ENCODE results near the gene TENM4.

Gene TENM4

DNA sequence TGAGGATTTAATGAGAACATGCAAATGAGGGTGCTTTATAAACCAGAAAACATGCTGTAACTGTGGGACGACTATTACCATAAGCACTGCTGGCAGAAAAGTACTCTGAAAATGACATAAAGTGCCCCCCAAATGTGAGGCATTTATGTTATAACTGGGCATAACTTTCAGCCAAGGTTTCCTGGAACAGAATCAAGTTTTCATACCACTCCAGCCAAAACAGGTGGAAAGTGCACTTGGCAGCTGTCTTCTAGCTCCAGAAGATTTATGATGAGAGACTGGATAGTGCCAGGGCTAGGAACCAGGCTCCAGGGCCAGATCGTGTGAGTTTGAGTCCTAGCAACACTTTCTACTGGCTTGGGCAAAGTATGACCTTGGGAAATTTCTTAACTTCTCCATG lies 339.2 kb downstream of the TENM4 start:
- DNase-seq, result peak; percentile 26

DNA sequence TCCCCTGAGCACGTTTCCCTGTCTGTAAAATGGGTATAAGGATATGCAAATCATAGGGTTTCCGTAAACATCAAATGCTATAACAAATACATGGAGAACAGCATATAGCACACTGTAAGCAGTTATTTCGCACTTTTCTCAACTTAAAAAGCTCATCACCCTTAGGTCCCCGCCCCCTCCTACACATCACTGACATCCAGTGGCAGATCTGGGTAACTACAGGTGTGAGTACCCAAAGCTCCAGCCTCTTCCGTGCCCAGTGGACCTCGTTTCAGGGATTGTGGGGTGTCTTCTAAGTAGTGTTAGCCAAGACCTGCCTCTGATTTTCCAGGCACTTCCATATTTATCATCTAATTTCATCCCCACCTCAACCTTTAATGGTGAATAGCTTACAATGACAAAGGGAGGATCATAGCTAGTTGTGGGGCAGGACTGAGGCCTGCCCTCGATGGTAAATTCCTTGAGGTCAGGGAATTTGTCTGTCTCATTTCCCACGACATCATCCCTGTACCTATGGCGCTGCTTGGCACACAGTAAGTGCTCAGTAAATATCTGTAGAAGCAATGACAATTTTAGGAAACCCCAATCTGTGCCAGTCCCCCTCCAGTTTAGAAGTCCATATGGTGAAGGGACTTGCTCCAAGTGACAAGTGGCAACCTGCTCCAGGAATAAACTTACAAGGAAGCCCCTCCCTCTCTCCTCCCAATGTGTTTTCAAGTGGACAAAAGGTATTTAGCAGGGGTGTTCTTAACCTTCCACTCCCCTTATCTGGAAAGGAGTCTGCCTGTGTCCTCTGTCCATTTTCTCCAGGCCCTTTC lies 340.5 kb downstream of the TENM4 start:
- no peak for DNase-seq

DNA sequence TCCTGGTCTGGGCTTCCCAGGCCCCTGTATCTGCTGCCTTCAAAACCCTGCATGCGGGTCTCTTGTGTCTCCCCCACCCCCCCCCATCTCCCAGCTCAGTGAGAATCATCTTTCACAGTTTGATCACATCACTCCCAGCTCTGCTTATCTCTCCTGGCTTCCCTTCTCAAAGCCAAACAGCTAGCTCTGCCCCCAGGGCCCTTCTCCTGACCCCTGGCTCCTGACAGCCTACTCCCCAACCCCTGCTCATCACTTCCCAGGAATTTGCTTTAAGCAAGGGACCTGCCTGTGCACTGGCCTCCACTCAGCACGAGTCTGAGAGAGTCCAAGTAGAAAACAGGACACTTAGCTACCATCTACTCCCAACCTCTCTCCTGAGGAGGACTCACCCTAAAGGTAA lies 342.7 kb downstream of the TENM4 start:
- DNase-seq, result no peak

DNA sequence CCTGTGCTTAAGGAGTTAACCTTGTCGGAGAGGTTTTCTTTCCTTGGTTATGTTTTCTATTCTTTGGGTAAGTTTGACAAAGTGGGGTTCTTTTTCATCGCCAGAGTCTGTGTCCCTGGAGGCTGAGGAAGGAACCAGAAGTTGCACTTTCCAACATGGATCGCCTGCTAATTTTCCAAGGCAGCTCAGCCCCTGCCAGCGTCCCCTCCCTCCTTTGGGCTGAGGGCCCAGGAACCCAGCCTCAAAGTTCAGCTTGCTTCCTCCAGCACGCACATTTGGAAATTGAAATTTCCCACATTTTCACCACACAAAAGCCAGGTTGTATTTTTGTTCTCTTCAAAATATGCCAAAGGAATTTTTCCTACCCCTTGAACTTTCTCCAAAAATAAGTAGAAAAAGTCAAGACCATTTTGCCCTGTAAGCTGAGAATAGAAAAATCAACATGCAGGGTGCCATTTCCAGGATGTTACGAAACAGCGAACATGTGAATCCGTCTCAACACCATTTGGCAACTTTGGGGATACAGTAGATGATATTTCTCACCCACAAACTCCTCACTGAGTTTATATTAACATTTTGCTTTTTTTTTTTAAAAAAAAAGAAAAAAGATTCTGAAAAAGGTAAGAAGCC lies 343.5 kb downstream of the TENM4 start:
- no peak for DNase-seq

DNA sequence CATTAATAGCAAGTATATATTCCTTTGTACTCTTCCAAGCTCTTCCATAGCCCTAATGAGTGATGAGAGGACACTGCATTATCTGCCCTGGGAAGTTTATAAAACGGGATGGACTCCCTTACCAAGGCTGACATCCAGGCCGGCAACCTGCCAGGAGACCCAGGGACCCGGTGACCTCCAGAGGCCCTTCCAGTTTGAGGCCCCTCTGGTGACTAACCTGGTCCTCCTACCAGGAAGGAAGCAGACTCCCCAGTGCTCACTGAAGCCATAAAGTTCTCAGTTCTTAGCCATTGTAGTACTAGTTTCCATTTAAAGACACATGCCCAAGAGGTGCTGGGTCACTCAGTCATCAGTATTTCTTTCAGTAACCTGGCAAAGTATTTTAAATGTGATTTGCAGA lies 345.4 kb downstream of the TENM4 start:
- no peak for DNase-seq

DNA sequence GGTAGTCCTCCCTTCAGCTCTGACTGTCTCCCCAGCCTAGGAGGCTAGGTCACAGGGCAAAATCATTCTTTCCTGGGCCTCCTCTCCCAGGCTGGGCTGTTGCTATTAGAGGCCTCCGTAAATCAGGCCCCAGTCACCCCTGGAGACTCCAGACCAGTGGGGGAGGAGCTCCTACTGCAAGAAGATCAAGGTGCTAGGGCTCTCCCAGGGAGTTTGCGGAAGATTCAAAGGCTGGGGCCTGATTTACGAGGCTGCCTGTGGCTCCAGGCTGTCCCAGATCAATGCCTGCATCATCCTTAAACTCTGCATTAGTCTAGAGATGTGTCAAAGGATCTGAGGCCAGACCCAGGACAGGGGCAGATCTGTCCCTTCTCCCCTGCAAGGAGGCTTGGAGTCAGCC lies 346.2 kb downstream of the TENM4 start:
- DNase-seq, result no peak

DNA sequence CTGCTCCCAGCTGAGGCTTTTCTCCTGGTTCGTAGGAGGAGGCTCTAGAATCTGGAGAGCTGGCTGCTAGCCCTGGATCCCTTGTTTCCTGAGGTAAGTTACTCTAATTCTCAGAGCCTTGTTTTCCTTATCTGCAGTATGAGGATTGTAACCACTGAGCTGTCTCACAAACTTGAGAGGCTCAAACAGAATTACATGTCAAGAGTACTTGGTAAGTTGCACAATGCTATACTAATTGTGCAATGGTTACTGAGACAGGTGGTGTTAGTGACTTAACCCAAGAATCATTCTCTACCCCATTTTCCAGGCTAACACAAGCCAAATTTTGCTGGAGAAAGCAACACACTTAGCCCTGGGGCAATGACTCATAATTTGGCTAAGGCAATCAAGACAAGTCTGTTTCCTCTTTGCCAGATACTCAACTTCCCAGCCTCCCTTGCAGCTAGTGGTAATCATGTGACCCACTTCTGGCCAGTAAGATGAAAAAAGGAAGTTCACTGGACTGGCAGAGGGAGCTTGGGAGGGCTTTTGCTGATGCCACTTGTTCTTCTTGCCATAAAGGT lies 348.0 kb downstream of the TENM4 start:
- peak; percentile 29 for DNase-seq

DNA sequence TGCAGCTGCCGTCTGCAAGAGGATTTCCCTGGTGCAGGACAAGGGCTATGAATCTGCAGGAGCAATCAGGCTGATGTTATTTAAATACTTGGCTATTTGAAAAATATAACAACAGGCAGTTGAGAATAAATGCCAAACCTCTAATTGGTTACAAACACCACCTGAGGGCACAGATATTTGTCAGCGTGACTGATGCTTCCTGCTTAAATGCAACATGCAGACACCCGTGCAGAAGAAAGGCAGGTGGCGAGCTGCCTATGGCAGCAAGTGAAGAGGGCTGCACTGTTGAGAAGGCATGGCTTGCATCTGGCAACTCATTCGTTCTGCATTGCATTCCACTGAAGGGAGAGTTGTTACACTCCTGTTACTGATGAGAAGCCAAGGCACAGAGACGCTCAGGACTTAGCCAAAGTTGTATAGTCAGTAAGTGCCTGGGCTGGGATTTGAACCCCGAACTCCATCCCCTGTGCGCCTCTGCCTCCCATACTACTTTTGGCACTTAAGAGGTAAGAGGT lies 350.6 kb downstream of the TENM4 start:
- no peak for DNase-seq

DNA sequence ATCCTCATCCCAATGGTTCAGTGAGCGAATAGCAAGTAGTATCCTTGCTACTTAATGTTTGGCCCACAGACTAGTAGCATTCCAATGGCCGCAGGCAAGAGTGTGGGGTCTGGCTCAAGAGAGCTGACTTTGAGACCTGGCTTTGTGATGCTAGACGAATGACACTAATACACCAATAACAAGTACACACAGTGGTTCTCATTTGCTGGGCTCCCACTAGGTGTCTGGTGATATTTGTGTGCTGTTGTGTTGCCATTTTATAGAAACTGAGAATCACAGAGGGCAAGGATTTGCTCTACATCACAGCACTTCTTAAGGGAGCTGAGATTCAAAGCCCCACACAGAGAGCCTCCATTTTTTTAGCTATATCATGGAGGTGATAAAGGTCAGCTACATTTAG lies 351.2 kb downstream of the TENM4 start:
- DNase-seq, result no peak

DNA sequence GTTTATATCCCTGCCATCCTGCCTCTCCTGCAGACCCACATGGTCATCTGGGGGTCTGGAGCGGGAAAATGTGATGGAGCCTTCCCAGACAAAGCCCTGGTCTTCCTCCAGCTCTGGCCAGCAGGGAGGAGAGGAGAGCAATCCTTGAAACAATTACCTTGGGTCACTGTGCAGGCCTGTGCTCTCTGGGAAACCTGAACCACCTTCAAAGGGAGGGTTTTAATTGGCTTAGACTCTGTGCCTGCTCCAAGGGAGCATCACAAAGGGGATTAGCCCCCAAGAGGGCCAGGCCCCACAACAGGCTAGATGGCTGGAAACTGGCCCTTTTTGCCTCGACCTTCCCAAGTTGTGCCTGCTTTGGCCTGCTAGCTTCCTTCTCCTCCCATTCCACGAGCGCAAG lies 351.9 kb downstream of the TENM4 start:
- no peak for DNase-seq

DNA sequence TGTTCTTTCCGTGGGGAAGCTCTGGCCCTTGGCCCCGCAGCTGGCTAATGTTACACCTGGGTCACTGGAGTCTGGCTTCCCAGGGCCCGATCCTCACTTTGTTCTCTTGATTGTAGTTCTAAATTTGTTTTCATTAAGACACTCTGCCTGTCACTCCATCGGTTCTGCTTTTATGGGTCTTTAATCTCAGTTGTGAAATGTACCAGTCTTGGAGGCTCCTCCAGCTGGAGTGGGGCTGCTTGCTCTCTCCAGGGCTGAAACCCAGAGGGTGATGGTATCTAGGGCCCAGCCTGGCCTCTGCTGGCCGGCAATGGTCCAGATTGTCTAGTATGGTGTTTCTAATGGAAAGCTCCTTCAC lies 352.9 kb downstream of the TENM4 start:
- DNase-seq, result no peak

DNA sequence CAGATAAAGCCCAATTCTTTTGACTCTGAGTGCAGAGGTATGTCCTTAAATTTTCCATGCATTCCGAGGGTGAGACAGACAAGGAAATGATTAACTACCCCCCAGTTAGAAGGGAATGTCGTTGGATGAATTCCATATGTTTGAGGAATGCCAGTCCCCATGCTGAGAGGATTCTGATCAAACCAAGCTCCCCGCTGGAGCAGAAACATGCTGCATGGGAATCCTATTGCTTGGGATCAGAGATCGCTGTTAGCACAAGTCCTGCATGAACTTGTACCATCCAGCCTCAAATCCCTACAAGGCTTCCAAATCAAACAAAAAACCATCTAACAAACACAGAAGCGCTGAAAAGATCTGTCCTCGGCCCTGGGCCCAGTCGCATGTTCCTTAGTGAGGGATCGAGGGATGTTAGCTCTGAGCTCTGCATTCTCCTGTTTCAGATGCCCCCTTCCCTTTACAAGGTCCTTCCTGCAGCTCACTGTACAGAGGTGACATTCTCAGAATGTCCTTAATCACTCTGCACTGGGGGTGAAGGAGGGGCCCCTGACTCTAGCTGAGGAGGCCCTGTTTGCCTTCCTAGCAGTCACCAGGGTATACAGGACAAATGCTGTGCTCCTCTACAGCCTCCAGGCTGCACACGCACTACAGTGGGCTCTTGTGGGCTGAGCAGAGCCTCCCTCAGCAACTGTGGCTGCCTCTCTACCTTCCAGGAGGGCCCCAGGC lies 353.4 kb downstream of the TENM4 start:
- DNase-seq, result no peak

DNA sequence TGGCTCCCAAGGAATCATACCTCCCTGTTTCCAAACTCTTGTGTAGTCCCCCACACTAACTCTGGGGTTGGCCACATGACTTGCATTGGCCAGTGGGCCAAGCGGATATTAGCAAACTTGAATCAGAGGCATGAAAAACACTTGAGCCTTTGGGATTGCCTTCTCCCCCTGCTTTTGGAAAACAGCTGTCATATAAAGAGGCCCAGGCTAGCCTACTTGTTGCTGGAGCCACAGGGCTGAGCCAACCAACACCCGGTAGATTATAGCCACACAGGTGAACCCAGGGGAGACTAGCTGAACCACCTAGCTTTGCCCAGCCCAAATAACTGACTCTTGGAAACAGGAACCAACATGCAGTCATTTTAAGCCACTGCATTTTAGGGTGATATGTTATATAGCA lies 354.8 kb downstream of the TENM4 start:
- DNase-seq, result no peak

DNA sequence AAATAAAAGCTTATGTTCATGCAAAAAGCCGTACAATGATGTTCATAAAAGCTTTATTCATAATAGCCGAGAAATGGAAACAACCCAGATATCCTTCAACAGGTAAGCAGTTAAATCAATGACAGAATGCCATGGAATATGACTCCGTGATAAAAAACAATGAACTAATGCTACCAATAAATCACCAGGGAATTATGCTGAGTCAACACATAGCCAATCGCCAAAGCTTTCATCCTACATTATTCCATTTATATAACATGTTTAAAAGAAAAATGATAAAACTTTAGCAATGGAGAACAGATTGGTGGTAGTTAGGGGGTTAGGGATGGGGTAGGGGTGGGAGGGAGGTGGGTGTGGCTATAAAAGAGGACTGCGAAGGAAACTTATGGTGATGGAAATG lies 356.4 kb downstream of the TENM4 start:
- no peak for DNase-seq

DNA sequence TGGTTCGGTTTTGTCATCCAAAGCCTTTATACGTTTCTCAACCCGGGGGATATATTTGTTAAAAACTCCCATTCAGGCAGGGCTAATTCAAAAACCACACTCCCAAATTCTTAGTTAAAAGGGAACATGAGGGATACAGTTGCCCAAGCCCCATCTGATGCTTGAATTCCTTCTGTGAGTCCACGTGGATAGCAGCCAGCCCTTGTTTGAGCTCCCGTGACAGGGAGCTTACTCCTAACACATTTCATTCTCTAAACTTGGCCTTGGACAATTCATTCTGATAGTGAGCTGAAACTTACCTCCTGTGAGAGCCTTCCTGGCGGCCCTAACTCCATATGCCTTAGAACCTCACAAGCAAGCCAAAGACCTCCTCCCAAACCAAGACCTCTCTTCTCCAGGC lies 357.5 kb downstream of the TENM4 start:
- no peak for DNase-seq

DNA sequence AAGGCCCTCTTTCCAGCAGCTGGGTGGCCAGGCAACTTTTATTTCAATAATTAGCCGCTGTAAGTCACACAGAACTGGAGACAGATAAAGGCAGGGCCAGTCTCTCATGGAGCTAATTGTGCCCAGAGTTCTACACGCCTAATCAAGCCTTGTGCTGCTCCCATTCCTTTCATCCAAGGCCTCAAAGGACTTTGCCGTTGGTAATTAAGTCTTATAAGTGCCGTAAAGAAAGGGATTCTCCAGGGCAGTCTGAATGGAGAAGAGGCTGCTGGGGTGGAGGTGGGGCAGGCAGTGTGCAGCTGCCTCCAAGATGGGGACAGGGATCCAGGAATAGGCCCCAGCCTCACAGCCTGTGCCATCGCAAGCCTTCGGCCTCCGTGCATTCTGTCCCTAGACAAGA lies 357.9 kb downstream of the TENM4 start:
- no peak for DNase-seq

DNA sequence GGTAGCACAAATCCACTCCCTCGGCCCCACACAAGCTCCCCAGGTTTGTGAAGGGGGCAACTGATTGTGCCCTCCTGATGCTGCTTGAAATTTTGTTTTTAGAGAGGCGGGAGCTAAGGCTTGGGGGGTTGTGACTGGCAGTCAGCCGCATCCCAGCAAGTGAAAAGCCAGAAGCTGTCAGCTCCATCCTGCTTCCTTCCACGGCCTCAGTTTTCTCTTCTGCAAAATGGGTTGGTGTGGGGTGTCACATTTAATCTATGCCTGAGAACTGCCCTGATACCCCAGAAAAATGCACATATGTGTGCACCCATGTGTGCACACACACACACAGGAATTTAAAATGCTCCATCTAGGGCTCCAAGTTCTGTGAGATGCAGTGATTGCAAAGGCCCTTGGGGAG lies 358.6 kb downstream of the TENM4 start:
- DNase-seq, result no peak

DNA sequence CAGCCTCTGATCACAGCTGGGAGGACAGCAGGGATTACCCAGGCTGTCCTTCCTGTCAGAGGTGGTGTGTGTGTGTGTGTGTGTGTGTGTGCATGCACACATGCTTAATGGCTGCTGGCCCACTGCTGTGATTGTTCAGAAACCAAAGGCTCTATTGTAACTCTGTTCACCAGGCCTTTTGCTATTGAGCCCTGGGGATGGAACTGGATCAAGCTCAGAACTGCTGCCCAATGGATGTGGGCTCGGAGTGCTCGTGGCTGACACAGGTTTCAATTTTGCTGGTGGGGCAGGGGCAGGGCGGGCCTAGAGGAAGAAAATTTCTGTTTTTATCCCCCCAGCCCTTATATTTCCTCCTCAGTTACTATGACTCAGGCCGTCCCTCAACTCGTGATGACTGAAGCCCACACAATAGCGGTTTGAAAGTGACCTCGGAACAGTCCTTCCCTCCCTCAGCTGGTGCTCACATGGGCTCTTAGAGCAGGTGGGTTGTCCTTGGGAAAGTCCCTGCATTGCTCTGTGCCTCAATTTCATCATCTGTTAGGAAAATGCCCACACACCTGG lies 359.3 kb downstream of the TENM4 start:
- DNase-seq, result no peak

DNA sequence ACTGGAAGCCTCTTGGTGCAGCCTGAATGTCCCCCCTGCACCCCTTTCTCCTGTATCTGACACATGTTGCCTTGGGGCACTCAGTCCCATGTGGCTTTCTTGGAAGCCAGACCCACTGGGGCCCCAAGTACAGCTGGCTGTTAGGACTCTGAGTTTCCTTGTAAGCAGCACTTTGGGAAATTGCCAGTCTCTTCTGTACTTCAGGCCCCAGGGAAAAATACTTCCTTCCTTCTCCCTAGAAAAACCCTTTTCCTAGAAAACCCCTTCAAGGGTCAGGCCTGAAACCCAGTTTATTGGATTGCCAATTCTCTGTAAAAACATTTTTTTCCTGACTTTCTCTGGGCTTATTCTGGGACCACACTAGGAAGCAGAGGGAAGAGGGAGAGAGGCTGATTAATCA lies 360.3 kb downstream of the TENM4 start:
- no peak for DNase-seq

DNA sequence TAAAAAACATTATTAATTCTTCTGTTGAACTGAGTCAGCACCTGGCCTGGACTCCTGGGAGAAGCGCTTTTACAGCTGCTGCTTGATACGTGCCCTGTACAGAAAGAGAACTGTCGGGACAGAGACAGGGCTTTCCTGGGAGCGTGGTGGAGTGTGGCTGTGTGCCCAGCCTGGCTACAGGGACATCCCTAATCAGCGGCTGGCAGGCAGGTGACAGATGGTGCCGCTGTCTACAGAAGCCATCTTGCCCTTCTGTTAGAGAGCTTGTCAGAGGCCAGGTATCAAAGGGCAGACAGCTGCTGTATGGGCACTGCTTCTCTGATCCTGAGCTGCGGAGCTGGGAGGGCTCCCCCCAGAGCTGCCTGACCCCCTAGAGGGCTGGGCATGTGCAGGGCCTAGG lies 361.8 kb downstream of the TENM4 start:
- no peak for DNase-seq

DNA sequence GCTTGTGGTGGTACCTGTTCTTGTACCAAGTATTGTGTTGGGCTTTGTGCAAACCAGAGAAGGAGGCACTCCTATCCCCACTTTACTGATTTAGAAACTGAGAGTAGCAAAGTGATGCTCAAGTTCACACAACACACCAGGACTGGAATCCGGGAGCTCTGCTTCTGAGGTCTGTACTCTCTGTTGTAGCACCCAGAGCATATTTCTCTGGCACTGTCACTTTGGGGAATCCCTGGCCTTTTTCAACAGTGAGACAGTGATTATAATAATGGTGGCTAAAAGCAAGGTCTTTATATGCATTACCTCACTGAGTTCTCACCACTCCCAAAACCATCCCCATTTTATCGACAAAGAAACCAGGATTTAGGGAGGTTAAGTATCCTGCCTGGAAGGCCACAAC lies 362.4 kb downstream of the TENM4 start:
- no peak for DNase-seq

DNA sequence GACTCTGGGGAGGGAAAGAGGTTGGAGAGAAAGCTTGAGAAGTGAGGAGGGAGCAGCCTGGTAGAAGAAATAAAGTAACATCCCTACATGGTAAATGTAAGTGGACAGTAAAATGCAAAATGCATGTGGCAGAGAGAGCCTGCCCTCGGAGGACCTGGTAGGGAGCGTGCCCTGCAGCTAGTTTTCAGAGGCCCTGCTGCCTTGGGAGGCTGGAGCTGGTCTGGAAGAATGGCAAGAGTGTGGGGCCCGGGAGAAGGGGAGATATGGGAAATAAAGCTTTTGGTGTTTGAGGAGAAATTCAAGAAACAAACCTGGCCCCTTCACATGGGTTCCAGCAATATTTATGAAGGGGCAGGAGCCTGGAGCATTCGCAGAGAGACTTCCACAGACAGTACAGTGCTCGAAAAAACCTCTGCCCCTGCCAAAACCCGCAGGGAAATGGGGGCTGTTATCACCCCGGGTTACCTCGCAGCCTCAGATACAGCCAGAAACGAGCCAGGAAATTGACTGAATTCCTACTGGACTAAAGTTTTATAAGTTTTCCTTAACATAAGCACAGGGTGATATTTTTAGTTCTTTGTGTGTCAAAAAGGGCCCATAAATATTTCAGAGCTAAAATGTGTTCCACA lies 363.0 kb downstream of the TENM4 start:
- DNase-seq, result no peak

Data from DMS79 (cell line).